ENCODE data around the gene EHBP1L1. TPM values are rescaled to one million over a fixed set of nuclear protein-coding genes. Genes with fewer than 3 reads are reported as not detected.

The EHBP1L1 gene
- total RNA-seq, 1 experiment from 2014 or later = 19.6 TPM

GRCh38 chr11:65553301-65554001 is 22.4 kb upstream of the EHBP1L1 start:
- Mint-ChIP-seq H3K36me3 (ENCODE audit: insufficient read depth, unreplicated experiment) (peaks cover 31% of the 10 kb centered on the region), H3K4me1 (ENCODE audit: low read depth, unreplicated experiment) (peaks cover 44% of the 10 kb centered on the region), H3K9me3 (ENCODE audit: unreplicated experiment) (no peaks in the 10 kb centered on the region), H3K4me3 (ENCODE audit: unreplicated experiment) (no peak overlapping the region), H3K27me3 (ENCODE audit: insufficient read depth, unreplicated experiment) (no peaks in the 10 kb centered on the region), H3K27ac (ENCODE audit: unreplicated experiment) (no peak overlapping the region)
- ChIA-PET POLR2A (no interaction called here), CTCF (interaction anchor here (0.6 kb wide), 2 partner anchors 59 to 278 kb away, joined by 4 to 6 read pairs; no protein-coding TSS in a partner anchor)
- Histone ChIP-seq H3K9me3 (no peaks in the 10 kb centered on the region), H3K4me1 (peaks cover 52% of the 10 kb centered on the region), H3K27me3 (replicated peaks; ENCODE audit: control insufficient read depth, insufficient read depth, low read length) (no peaks in the 10 kb centered on the region), H3K4me3 (ENCODE audit: low read depth, low read length) (no peak overlapping the region), H3K36me3 (ENCODE audit: control insufficient read depth, insufficient read depth, low read length) (no peaks in the 10 kb centered on the region; the same call in 1 of the 2 replicates)
- no peak for TF ChIP-seq CTCF (IDR thresholded peaks at IDR 0.05; ENCODE audit: insufficient read depth in 1 of 2, low read depth in 1 of 2, low read length in 1 of 2, severe bottlenecking in 1 of 2, unreplicated experiment in 1 of 2)
- intact Hi-C loops (cut with micrococcal nuclease; ENCODE audit: unreplicated experiment) = no loop called here
- no peak for DNase-seq
- BruUV-seq (replicated peaks) = no TSS peak

- BruUV-seq (replicated peaks) = no TSS peak
- H3K4me3 Mint-ChIP-seq (ENCODE audit: unreplicated experiment) = no peak overlapping the region
- no peak for DNase-seq
- H3K27ac Mint-ChIP-seq (ENCODE audit: unreplicated experiment) = peak overlapping the region; percentile 61
- POLR2A ChIA-PET = no interaction called here
- H3K4me1 Mint-ChIP-seq (ENCODE audit: low read depth, unreplicated experiment) = peaks cover 44% of the 10 kb centered on the region
- H3K4me1 ChIP-seq = peaks cover 59% of the 10 kb centered on the region
- H3K36me3 Mint-ChIP-seq (ENCODE audit: insufficient read depth, unreplicated experiment) = peaks cover 34% of the 10 kb centered on the region
- intact Hi-C loops (cut with micrococcal nuclease; ENCODE audit: unreplicated experiment) = no loop called here
- H3K9me3 Mint-ChIP-seq (ENCODE audit: unreplicated experiment) = no peaks in the 10 kb centered on the region
- TF ChIP-seq CTCF (IDR thresholded peaks at IDR 0.05; ENCODE audit: insufficient read depth in 1 of 2, low read depth in 1 of 2, low read length in 1 of 2, severe bottlenecking in 1 of 2, unreplicated experiment in 1 of 2) = no peak
- CTCF ChIA-PET = no interaction called here
- no peaks in the 10 kb centered on the region for H3K27me3 Mint-ChIP-seq (ENCODE audit: insufficient read depth, unreplicated experiment)
- H3K9me3 ChIP-seq = no peaks in the 10 kb centered on the region
- H3K27me3 ChIP-seq (replicated peaks; ENCODE audit: control insufficient read depth, insufficient read depth, low read length) = no peaks in the 10 kb centered on the region
- no peaks in the 10 kb centered on the region; the same call in 1 of the 2 replicates for H3K36me3 ChIP-seq (ENCODE audit: control insufficient read depth, insufficient read depth, low read length)
- H3K4me3 ChIP-seq (ENCODE audit: low read depth, low read length) = no peak overlapping the region
Observed at GRCh38 chr11:65554057-65554818, 21.6 kb upstream of the EHBP1L1 start.

GRCh38 chr11:65554842-65555430 is 20.9 kb upstream of the EHBP1L1 start:
- no peaks in the 10 kb centered on the region for H3K27me3 Mint-ChIP-seq (ENCODE audit: insufficient read depth, unreplicated experiment)
- H3K36me3 Mint-ChIP-seq (ENCODE audit: insufficient read depth, unreplicated experiment) = peaks cover 36% of the 10 kb centered on the region
- TF ChIP-seq CTCF (IDR thresholded peaks at IDR 0.05; ENCODE audit: insufficient read depth in 1 of 2, low read depth in 1 of 2, low read length in 1 of 2, severe bottlenecking in 1 of 2, unreplicated experiment in 1 of 2) = no peak
- Histone ChIP-seq H3K36me3 (ENCODE audit: control insufficient read depth, insufficient read depth, low read length) (no peaks in the 10 kb centered on the region; the same call in 1 of the 2 replicates), H3K9me3 (no peaks in the 10 kb centered on the region), H3K4me1 (peaks cover 66% of the 10 kb centered on the region), H3K4me3 (ENCODE audit: low read depth, low read length) (no peak overlapping the region), H3K27me3 (replicated peaks; ENCODE audit: control insufficient read depth, insufficient read depth, low read length) (no peaks in the 10 kb centered on the region)
- ChIA-PET POLR2A (no interaction called here), CTCF (no interaction called here)
- peak overlapping the region; percentile 61 for H3K27ac Mint-ChIP-seq (ENCODE audit: unreplicated experiment)
- H3K4me3 Mint-ChIP-seq (ENCODE audit: unreplicated experiment) = no peak overlapping the region
- no peaks in the 10 kb centered on the region for H3K9me3 Mint-ChIP-seq (ENCODE audit: unreplicated experiment)
- H3K4me1 Mint-ChIP-seq (ENCODE audit: low read depth, unreplicated experiment) = peaks cover 47% of the 10 kb centered on the region
- no peak for DNase-seq
- intact Hi-C loops (cut with micrococcal nuclease; ENCODE audit: unreplicated experiment) = no loop called here
- no TSS peak for BruUV-seq (replicated peaks)
